HG03139 (cell line): ENCODE results near the gene GATAD2A.

Experiments used
- ATAC-seq: cut with Tn5 transposase; IDR thresholded peaks from one replicate; pipeline ENCODE4 v1.9.1; 2021; ENCODE audit not compliant: unreplicated experiment

The GATAD2A gene

DNA sequence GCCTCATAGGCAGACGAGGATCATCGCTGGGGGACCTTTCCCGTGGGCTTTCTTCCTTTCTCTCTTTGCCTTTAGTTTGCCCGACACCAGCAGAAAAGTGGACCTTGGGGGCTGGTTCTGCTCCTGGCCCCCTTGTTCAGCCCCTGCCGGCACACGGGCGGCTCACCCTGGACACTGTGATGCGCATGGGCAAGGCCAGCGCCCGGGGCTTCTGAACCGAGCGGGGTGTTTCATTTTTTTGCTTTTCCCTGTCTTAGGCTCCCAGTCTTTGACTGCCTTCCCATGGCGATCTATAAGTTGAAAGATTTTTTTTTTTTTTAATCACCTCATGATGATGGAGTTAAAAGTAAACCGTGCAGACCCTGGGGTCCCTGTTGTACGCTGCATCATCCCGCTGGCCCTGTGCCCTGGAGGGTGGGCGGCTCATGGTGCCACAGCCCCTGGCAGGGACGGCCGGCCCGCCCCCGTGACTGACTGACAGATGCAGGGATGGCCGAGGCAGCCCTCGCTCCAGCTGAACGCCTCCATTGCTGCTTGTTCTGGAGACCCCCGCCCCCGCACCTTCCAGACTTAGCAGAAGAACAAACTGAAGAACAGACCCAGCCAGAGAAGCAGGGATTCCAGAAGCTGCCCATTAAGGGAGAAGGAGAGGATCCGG, 100.3 kb downstream of the GATAD2A start:
- no peak for ATAC-seq

DNA sequence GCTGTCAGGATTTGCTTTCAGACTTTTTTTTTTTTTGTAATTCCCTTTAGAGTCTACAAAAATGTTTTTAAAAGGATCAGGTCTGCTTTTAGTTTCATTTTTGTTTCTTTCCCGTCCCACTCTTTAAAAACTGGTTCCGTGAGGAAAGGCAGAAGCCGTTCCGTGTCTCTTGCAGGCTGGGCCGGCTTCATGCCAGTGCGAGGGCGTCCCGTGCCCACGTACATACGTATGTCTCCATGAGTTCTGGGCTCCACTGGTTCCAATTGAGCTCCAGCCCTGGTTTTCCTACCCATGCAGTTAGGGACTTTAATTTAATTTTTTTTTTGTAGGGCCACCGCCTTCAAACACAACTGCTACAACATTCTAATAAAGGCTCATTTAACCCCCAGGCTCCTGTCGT, 101.1 kb downstream of the GATAD2A start:
- ATAC-seq = no peak

DNA sequence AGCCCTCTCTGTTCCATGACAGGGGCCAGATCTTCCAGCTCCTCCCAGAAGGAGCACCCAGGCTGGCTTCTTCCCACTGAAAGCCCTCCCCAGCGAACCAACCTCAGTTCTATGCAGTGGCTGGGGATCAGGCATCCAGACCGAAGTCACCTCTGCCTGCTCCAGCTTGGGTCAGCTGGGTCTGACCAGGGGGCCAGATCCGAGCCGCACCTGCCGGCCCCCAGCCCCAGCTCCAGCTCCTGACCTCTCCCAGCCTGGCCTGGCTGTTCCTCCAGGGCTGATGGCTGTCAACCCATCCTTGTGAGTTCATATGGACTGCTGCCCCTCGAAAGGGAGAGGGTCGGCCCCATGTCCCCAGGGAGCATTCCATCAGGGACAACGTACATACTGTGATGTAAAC, 101.9 kb downstream of the GATAD2A start:
- no peak for ATAC-seq

DNA sequence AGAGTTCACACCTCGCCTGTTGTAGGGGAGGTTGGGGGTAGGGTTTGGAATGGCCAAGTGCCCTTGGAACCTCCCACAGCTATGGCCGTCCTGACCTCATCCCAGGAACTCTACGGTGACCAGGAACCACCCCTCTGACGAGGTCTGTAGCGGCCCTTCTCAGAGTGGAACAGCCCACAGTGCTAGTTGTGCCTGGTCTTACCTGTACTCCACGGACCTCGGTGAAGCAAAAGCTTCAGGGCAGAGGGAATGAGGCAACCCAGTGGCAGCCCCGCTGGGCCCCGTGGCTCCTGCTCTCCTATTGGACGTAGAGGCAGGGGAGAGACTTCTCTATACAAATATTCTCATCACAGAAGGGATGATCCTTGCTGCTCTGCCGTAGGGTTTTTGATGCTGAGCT, 102.7 kb downstream of the GATAD2A start:
- ATAC-seq = no peak

DNA sequence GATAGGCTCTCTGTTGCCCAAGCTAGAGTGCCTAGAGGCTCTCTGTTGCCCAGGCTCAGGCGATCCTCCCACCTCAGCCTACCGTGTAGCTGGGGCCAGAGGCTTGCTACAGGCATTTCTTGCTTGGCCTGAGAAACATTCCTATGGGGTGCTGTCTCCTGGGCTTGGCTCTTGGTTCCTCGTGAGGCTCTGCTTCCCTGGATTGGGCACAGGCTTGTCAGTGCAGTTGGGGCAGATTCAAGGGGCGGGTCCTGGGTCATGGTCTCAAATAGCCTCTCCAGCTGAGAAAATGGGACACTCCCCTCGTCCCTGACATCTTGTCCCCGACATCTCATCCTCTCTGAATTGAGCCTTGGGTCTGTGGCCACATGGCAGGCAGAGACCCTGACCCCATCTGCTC, 105.0 kb downstream of the GATAD2A start:
- no peak for ATAC-seq

DNA sequence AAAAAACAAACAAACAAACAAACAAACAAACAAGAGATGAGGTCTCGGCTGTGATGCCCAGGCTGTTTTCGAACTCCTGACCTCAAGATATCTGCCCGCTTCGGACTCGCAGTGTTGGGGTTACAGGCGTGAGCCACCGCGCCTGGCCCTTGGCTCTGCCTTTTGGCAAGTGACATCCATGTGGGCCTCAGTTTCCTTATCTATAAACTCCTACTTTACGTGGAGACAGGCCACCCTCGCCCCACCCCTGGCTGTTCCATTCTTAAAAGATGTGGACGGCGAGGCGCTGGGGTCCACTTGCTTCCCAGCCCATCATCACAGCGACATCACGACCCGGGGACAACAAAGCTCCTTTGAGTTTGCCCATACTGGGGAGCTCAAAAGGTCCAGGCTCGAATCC, 108.2 kb downstream of the GATAD2A start:
- ATAC-seq = no peak

DNA sequence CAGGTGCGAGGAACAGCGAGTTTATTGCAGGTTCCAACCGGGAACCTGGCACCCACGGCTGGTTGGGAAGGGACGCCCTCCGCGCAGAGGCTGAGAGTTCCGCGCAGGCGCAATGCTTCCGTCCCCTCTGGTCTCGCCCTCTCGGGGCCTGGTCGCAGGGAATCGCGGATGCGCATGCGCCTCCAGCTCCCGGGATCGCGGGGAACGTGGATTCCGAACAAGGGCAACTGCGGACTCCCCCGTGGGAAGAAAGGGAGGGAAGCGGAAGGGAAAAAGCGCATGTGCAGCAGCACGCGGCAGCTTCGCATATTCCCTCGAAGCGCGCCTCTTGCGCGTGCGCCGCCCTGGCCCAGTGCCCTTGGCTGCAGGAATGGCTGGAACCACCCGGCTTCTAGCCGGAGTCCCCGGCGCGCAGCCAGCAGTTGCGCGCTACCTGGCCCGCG, 108.8 kb downstream of the GATAD2A start:
- no peak for ATAC-seq

DNA sequence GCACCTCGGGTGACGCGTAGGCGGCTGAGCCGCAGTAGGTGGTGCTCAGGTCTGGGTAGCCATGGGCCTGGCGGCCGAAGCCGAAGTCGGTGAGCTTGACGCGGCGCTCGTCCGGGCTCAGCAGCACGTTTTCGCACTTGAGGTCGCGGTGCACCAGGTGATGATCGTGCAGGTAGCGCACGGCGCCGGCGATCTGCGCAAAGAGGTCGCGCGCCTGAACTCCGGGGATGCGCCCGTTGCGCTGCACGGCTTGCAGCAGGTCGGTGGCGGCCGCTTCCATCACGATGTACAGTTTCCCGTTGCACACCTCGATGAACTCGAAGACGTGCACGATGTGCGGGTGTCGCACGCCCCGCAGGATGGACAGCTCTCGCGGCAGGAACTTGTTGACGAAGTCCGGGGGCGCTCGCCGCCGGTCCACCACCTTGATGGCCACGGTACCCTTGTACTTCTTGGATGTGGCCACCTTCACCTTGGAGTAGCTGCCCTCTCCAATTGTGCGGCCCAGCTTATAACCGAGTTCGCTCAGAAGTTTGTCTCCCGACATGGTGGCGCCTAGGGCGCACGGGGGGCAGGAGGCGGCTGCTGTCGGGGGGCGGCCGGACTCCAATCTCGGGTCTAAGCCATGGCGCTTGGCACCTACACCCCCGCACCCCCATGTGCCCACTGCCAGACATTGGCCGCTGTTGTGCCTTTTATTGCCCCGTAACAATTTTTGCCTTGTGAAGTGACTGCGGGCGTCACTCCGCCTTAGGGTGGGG, 109.6 kb downstream of the GATAD2A start, which contains the start of gene TSSK6:
Gene TSSK6 (minus strand): TSS at position 668 of the 761 bp plus-strand sequence. CDS start 121 bp downstream, at position 547.
- no peak for ATAC-seq

DNA sequence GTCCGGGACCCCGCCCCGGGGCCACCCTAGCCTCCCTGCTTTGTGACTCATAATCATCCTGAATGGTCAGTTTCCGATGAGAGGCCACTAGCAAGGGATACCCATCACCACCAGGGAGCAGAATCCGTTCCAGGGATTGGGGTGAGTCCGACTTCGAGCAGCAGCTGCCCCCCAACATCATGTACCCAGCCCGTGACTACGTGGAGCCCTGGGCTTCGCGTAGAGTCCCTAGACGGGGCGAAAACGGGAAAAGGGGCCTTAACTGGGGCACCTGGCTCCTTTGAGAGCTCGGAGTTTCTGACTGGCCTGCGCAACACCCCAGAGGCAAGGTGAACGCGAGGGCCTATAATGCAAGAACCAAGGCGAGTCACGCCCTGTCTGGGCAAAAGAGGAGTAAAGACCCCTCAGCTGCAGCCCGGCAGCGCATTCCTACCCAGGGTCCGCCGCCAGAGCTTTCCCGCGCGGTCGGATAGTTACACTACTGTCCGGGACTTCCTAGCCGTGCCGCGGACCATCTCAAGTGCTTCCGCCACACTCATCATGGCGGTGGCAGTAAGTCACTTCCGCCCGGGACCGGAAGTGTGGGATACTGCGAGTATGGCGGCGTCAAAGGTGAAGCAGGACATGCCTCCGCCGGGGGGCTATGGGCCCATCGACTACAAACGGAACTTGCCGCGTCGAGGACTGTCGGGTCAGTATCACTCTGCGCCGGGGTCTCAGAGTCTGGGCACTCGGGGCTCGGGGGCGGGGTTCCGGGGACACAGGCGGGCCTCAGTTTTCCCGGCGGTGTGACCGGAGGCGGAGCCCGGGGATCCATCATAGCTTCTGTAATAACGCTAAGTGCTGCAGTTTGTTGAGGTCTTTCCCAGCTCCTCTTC, 110.4 kb downstream of the GATAD2A start, which contains the start of gene NDUFA13:
Gene NDUFA13 (plus strand): TSS at position 584 of the 878 bp plus-strand sequence. CDS start 14 bp downstream, at position 598.
- peak; percentile 80 for ATAC-seq

DNA sequence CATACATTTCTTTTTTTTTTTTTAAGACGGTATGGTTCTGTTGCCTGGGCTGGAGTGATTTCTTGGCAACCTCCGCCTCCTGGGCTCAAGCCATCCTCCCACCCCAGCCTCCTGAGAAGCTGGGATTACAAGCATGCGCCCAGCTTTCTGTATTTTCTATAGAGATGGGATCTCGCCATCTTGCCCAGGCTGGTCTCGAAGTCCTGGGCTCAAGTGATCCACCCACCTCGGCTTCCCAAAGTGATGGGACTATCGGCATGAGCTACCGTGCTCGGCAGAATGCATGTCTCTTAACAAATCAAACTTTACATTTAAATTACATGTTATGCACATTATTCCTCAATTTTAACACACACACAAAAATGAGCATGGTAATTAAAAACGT, 111.8 kb downstream of the GATAD2A start:
- ATAC-seq = no peak

DNA sequence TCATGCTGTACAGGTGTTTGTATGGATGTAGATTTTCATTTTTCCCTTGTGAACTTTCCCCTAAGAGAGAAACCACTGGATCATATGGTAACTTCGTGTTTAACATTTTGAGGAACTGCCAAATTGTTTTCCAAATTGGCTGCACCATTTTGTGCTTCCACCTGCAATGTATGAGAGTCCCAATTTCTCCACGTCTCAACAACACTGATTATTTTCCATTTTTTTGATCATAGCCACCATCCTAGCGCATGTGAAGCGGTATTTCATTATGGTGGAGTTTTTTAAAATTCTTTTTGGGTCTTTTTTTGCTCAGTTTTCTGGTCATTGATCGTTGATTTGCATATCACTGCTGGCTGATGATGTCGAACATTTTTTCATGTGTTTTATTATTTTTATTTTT, 115.5 kb downstream of the GATAD2A start:
- no peak for ATAC-seq

DNA sequence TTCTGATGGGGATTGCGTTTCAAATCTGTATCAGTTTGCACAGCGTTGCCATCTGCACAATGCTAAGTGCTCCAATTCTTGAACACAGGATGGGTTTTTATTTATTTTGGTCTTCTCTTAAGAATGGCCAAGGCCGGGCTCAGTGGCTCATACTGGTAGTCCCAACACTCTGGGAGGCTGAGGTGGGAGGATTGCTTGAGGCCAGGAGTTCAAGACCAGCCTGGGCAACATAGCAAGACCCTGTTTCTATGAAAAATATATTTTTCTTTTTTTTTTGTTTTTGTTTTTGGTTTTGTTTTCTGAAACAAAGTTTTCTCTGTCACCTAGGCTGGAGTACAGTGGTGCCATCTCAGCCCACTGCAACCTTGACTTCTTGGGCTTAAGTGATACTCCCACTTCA, 117.7 kb downstream of the GATAD2A start:
- ATAC-seq = no peak

DNA sequence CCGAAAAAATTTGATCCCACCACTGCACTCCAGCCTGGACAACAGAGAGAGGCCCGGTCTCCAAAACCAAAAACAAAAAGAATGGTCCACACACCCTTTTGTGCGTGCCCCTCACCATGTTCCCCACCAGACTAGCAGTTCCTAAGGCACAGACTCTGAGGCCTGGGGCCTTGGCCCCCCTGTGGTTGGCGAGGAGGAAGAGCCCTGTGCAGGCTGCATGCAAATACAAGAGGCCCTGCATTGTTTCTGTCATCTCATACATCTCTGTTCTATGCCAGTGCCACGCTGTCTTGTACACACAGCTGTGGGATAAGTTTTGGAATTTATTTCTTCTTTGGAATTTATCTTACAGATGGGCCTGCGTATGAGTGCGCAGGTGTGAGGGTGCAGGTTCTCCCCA, 118.6 kb downstream of the GATAD2A start:
- no peak for ATAC-seq

DNA sequence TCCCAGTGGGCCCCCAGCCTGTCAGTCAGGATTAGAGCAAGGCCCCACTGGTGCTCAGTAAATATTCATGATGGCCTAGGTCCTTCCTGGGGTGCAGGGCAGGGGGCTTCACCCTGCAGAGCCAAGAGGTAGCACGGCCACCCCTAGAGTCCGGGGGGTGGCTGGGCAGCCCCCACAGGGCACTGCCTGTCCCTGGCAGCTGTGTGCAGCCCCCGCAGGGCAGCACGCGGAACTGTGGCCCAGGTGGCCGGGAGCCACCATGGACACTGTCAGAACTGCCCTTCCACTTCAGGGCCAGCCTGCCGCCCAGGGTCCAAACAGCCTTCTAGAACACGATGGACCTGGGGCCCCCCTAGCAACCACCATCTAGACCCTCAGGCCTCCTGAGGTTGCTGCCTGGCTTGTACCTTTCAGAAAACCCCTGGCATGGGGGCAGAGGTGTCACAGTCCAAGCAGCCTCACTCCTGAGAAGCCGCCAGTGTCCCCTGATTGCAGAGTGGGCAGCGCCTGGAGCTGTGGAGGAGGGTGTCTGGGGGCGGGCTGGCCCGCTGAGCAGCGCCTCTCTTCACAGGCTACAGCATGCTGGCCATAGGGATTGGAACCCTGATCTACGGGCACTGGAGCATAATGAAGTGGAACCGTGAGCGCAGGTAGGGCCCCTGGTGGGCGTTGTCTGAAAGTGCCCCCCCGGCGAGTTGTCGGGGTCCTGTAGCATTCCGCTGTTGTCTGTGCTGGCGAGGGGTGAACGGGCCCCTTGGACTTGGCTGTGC, 120.3 kb downstream of the GATAD2A start:
- ATAC-seq = no peak

DNA sequence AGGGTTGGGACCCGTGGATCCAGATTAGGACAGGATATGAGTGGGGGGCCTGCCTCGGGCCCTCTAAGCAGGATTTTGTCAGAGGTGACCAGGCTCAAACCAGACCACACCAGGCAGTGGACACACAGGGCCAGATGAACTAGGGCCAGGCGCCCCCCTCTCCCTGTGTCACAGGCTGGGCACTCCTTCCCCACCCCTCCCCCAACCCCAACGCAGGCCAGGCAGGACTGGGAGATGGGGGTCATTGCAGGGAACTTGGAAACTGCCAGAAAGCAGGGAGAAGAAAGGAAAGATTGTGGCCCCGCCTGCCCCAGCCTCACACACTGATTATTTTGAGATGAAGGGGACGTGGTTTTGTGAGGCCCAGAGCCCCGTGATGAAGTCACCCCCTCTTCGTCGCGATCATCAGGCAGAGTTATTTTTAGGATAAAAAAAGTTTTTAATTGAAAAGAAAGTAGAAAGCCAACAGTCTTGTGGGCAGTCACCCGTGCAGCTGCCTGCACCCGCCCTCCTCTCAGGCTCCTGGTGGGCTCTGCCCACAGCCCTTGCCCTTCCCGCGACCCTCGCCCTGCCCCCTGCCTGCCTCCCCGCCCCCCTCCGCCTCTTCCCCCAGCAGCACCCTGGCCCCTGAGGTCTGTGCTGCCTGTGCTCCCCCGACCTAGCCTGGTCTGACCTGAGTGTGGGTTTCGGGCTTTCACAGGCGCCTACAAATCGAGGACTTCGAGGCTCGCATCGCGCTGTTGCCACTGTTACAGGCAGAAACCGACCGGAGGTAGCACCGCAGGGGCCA, 121.3 kb downstream of the GATAD2A start:
- no peak for ATAC-seq

DNA sequence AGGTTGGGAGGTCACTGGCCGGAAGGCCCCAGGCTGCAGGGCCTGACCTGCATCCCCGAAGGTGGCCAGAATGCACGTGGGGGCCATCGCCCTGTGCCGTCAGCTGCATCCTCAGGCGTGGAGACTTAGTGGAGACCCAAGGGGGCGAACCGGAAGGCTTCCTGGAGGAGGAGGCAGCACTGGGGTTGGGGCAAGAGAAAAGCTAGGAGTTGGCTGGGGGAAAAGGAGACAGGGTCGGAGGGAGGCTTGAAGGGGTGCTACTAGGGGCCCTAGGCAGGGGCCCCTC, 121.8 kb downstream of the GATAD2A start:
- no peak for ATAC-seq

DNA sequence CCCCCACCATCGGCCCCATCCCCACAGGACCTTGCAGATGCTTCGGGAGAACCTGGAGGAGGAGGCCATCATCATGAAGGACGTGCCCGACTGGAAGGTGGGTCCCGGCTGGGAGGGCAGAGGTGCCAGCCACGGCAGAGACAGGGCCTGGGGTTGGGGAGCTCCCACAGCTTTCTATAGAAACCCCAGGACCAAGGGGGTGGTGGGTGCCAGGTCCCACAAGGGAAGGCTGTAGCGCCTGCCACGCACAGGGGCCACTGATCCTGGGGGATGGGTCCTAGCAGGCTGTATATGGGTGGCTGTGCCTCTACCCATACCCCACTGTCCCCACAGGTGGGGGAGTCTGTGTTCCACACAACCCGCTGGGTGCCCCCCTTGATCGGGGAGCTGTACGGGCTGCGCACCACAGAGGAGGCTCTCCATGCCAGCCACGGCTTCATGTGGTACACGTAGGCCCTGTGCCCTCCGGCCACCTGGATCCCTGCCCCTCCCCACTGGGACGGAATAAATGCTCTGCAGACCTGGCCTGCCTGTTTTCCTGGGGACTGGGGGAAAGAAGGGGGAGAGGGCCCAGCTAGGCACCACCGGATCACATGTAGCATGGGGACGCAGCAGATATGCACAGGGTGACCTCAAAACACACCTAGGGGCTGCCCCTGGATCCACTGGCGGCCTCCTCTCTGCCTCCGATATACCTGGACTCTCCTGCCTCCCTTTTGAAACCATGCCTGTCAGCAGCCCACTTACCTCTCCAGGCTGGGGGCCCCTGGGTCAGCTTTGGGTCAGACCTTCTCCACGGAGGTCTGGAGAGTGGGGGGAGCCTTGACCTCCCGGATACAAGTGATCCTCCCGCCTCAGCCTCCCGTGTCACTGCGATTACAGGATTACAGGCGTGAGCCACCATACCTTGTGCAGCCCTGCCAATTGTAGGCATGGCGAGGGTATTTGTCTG, 122.5 kb downstream of the GATAD2A start:
- ATAC-seq = no peak

DNA sequence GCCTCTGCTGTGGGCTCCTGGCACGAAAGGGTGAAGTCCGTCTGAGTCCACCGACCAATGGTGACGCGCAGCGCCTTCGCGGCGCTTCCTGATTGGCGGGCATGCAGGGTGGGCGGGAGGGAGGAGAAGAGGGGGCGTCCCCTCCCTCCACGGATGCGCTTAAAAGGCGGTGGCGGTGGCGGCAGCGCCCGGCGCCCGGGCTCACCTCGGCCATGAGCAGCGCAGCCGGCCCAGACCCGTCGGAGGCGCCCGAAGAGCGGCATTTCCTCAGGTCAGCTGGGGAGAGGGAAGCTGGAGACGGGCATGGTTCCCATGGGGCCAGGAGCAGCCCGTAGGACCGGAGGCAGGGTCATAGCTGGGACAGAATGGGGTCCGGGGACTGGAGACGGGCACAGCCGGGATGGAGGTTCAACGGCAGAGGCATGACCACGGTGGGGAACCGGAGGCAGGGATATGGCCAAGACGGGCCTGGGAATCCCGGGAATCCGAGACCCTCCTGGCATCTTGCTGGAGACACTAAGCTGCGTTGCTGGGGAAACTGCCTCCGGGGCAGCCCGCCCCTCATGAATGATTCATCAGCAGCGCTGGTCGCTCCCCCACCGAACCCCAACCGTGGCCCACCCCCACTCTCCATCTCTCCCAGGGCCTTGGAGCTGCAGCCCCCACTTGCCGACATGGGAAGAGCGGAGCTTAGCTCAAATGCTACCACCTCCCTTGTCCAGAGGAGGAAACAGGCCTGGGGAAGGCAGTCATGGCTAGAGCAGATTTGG, 123.4 kb downstream of the GATAD2A start, which contains the start of gene YJEFN3:
Gene YJEFN3 (plus strand): TSS at position 191 of the 770 bp plus-strand sequence. CDS start 22 bp downstream, at position 213.
- no peak for ATAC-seq
